Nephron progenitor cell (in vitro differentiated cells): ENCODE measurements around the gene VPS13C.
"Not testable (repeated sequence)": the region's sequence is repeated elsewhere in the genome, so short reads cannot be mapped to it uniquely, and the experiment has no call there.

ENCODE experiments used
- DNase-seq: peaks from one replicate; pipeline ENCODE4 v3.0.0; 2021
- H3K27ac Mint-ChIP-seq: 2 replicates; pipeline ENCODE4 v1.8.0; 2021; ENCODE audit warnings: mild to moderate bottlenecking, moderate library complexity, mixed read lengths
- H3K27me3 Mint-ChIP-seq: 2 replicates; pipeline ENCODE4 v1.8.0; 2021; ENCODE audit warnings: mild to moderate bottlenecking, low read depth, mixed read lengths; ENCODE audit not compliant: poor library complexity
- H3K36me3 Mint-ChIP-seq: 2 replicates; pipeline ENCODE4 v1.8.0; 2021; ENCODE audit warnings: low read depth, mixed read lengths
- H3K4me1 Mint-ChIP-seq: 2 replicates; pipeline ENCODE4 v1.8.0; 2021; ENCODE audit warnings: mixed read lengths
- H3K4me3 Mint-ChIP-seq: 2 replicates; pipeline ENCODE4 v1.8.0; 2021; ENCODE audit warnings: mild to moderate bottlenecking, moderate library complexity, mixed read lengths
- H3K9me3 Mint-ChIP-seq: 2 replicates; pipeline ENCODE4 v1.8.0; 2021; ENCODE audit warnings: mild to moderate bottlenecking, moderate library complexity, mixed read lengths
- CTCF ChIP-seq: fragments of 200-600 bp; sonication (generic); IDR thresholded peaks from 2 replicates; pipeline ENCODE4 v1.5.0; 2021; ENCODE audit warnings: antibody characterized with exemption

VPS13C gene

DNA sequence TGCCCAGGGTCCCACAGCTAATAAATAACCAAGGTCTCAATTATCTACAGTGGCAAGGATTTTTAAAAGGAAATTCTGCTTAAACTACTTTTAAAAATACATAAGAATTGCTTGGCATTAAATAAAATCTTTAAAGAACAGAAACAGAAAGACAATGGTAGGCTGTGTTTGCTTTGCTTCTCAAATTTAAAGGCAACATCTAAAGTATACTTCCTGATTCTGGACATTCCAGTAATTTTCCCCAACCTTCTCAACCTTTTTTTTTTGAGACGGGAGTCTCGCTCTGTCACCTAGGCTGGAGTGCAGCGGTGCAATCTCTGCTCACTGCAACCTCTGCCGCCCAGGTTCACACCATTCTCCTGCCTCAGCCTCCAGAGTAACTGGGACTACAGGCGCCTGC, 5.3 kb downstream of the VPS13C start:
- peaks cover 2% of the 10 kb centered on the region for H3K9me3 Mint-ChIP-seq
- no peak for TF ChIP-seq CTCF
- peaks cover 21% of the 10 kb centered on the region for H3K4me1 Mint-ChIP-seq
- peaks cover 17% of the 10 kb centered on the region for H3K36me3 Mint-ChIP-seq
- DNase-seq, result no peak
- no peak overlapping the region for H3K4me3 Mint-ChIP-seq
- no peaks in the 10 kb centered on the region for H3K27me3 Mint-ChIP-seq
- H3K27ac Mint-ChIP-seq, result no peak overlapping the region

DNA sequence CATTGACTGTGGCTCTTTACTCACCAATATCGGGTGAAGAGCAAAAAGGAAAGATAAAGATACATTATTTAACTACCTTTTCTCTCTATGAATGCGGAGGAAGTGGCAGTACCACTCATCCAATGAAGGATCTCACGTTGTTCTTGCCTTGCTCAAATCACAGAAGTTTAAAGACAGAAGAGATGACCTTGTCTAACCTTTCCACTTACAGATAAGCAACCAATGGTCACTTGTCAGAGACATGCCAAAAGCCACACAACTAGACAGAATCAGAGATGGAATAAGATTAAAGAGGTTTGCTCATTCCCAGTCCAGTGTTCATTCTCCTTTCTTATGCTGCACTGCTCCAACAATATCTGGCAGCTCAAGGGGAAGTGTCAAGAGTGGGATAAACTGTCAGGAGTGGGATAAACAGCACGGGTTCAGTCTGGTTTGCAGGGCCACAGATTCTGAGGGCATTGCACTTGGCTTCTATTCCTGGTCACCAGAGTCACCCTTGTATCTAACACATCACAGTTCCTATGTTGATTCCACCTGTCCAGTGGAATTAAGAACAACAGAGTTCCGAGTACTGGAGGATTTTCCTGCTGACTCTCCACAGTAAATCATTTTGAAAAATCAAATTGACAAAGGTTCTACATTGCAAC, 6.7 kb downstream of the VPS13C start:
- Mint-ChIP-seq H3K4me3 (no peak overlapping the region), H3K4me1 (peaks cover 12% of the 10 kb centered on the region), H3K36me3 (peaks cover 24% of the 10 kb centered on the region), H3K27me3 (no peaks in the 10 kb centered on the region), H3K9me3 (peaks cover 9% of the 10 kb centered on the region), H3K27ac (no peak overlapping the region)
- TF ChIP-seq CTCF, result no peak
- DNase-seq, result no peak

GRCh38 chr15:62052713-62053112, 7.5 kb downstream of the VPS13C start:
- Mint-ChIP-seq H3K36me3 (peaks cover 24% of the 10 kb centered on the region), H3K4me1 (peaks cover 12% of the 10 kb centered on the region), H3K27me3 (no peaks in the 10 kb centered on the region), H3K27ac (no peak overlapping the region), H3K9me3 (peaks cover 9% of the 10 kb centered on the region), H3K4me3 (no peak overlapping the region)
- DNase-seq, result no peak
- TF ChIP-seq CTCF, result no peak

DNA sequence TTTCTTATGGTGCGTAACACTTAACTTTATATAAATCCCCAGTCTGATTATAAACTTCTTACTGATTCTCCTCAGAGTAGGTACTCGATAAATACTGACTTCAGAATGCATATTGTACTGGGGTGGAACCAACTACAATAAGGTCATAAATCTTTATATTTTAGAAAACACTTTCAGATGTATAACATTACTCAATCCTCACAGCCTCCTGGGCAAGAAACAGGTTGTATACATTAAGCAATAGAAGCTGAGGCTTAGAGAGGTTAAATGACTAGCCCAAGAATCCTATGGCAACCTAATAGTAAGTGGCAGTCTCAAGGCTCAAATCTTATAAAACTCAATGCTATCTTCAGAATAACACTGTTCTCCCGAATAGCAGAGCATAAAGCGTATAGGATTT, 9.1 kb downstream of the VPS13C start:
- peaks cover 9% of the 10 kb centered on the region for H3K9me3 Mint-ChIP-seq
- H3K36me3 Mint-ChIP-seq, result peaks cover 15% of the 10 kb centered on the region
- TF ChIP-seq CTCF, result no peak
- no peak for DNase-seq
- no peak overlapping the region for H3K4me3 Mint-ChIP-seq
- no peaks in the 10 kb centered on the region for H3K27me3 Mint-ChIP-seq
- H3K27ac Mint-ChIP-seq, result no peak overlapping the region
- peaks cover 5% of the 10 kb centered on the region for H3K4me1 Mint-ChIP-seq

GRCh38 chr15:62050115-62050514, 10.1 kb downstream of the VPS13C start:
- peaks cover 9% of the 10 kb centered on the region for H3K36me3 Mint-ChIP-seq
- TF ChIP-seq CTCF, result no peak
- H3K27me3 Mint-ChIP-seq, result no peaks in the 10 kb centered on the region
- peaks cover 5% of the 10 kb centered on the region for H3K4me1 Mint-ChIP-seq
- H3K4me3 Mint-ChIP-seq, result no peak overlapping the region
- H3K9me3 Mint-ChIP-seq, result peaks cover 9% of the 10 kb centered on the region
- no peak for DNase-seq
- no peak overlapping the region for H3K27ac Mint-ChIP-seq

DNA sequence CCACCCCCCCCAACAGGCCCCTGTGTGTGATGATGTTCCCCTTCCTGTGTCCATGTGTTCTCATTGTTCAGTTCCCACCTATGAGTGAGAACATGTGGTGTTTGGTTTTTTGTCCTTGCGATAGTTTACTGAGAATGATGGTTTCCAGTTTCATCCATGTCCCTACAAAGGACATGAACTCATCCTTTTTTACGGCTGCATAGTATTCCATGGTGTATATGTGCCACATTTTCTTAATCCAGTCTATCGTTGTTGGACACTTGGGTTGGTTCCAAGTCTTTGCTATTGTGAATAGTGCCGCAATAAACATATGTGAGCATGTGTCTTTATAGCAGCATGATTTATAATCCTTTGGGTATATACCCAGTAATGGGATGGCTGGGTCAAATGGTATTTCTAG, 12.0 kb downstream of the VPS13C start:
- not testable (repeated sequence) for H3K9me3 Mint-ChIP-seq, H3K27me3 Mint-ChIP-seq, DNase-seq, H3K27ac Mint-ChIP-seq, H3K4me3 Mint-ChIP-seq, H3K4me1 Mint-ChIP-seq, H3K36me3 Mint-ChIP-seq
